ENCODE data around the gene SLITRK4. TPM values are rescaled to one million over a fixed set of nuclear protein-coding genes. Genes with fewer than 3 reads are reported as not detected.
A peak's percentile ranks its signal among the peaks of the same experiment; 100 is the strongest.

Gene SLITRK4
- total RNA-seq, 2 experiments from 2014 or later: not detected

DNA sequence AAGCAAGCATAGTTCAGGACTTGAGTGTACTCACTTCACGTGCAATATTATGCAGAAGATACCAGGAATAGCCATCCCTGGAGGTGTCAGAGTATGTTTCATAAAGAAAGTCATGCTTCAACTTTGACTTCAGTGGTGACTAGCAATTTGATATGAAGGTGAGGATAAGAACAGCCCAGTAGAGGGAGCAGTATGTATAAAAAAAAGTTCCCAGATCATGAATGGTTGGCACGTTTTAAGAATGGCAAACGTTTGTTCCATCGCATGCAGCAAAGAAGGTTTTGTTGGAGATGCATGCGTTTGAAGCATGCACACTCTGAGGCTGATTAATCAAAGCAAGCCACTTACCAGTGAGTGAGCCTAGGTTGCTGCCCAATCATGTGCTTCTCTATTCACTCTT lies 33.5 kb upstream of the SLITRK4 start:
- Histone ChIP-seq H3K4me1 (ENCODE audit: insufficient read depth, low read length, poor library complexity, severe bottlenecking) (no peaks in the 10 kb centered on the region), H3K4me3 (ENCODE audit: low read depth, low read length, poor library complexity, severe bottlenecking) (no peak overlapping the region), H3K9me3 (ENCODE audit: low read length) (no peaks in the 10 kb centered on the region), H4K20me1 (ENCODE audit: insufficient read depth, low read length) (no peaks in the 10 kb centered on the region), H3K4me2 (ENCODE audit: low read length) (no peak overlapping the region), H2AFZ (ENCODE audit: low read length) (no peak overlapping the region), H3K36me3 (ENCODE audit: insufficient read depth, low read length) (no peaks in the 10 kb centered on the region), H3K9me2 (ENCODE audit: insufficient read depth, low read length) (no peaks in the 10 kb centered on the region), H3K27ac (ENCODE audit: low read depth, low read length, poor library complexity, severe bottlenecking) (no peak overlapping the region), H3K79me2 (ENCODE audit: insufficient read depth, low read depth, low read length) (no peaks in the 10 kb centered on the region)
- no peak for DNase-seq (ENCODE audit: low spot score)
- BruUV-seq (replicated peaks): no TSS peak
- intact Hi-C loops (cut with micrococcal nuclease; ENCODE audit: unreplicated experiment): no loop called here
- ChIA-PET POLR2A (interaction anchor here (0.5 kb wide), 1 partner anchor 659 kb away, joined by 3 read pairs; no protein-coding TSS in a partner anchor), CTCF (ENCODE audit: unreplicated experiment) (no interaction called here)
- TF ChIP-seq, protein P1, sequence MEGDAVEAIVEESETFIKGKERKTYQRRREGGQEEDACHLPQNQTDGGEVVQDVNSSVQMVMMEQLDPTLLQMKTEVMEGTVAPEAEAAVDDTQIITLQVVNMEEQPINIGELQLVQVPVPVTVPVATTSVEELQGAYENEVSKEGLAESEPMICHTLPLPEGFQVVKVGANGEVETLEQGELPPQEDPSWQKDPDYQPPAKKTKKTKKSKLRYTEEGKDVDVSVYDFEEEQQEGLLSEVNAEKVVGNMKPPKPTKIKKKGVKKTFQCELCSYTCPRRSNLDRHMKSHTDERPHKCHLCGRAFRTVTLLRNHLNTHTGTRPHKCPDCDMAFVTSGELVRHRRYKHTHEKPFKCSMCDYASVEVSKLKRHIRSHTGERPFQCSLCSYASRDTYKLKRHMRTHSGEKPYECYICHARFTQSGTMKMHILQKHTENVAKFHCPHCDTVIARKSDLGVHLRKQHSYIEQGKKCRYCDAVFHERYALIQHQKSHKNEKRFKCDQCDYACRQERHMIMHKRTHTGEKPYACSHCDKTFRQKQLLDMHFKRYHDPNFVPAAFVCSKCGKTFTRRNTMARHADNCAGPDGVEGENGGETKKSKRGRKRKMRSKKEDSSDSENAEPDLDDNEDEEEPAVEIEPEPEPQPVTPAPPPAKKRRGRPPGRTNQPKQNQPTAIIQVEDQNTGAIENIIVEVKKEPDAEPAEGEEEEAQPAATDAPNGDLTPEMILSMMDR (conservative IDR thresholded peaks at IDR 0.05; ENCODE audit: low read length): peak; percentile 40
- no peak for TF ChIP-seq EZH2phosphoT487 (IDR thresholded peaks at IDR 0.05; ENCODE audit: borderline replicate concordance, low read depth, low read length)

DNA sequence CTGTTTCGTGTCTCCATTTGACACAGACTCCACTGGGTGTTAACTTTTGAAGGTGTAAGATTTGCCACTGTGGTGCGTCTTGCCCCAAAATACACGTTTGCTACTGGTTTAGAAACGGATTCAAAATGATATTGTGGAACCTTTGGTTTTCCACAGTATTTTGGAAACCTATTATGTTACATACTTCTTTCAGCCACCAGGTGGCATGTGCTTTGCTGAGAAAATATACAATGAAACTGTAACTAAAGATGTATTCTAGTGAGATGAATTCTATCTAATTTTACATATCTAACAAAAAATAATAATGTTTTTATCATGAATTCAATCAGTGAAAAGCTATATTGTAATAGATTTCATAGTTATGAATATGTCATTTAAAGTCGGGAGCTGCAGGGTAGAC lies 28.4 kb upstream of the SLITRK4 start:
- Histone ChIP-seq H3K4me3 (ENCODE audit: low read depth, low read length, poor library complexity, severe bottlenecking) (no peak overlapping the region), H3K9me3 (ENCODE audit: low read length) (no peaks in the 10 kb centered on the region), H3K4me1 (ENCODE audit: insufficient read depth, low read length, poor library complexity, severe bottlenecking) (no peaks in the 10 kb centered on the region), H4K20me1 (ENCODE audit: insufficient read depth, low read length) (no peaks in the 10 kb centered on the region), H3K4me2 (ENCODE audit: low read length) (no peak overlapping the region), H3K27ac (ENCODE audit: low read depth, low read length, poor library complexity, severe bottlenecking) (no peak overlapping the region), H2AFZ (ENCODE audit: low read length) (no peak overlapping the region), H3K9me2 (ENCODE audit: insufficient read depth, low read length) (no peaks in the 10 kb centered on the region), H3K79me2 (ENCODE audit: insufficient read depth, low read depth, low read length) (no peaks in the 10 kb centered on the region), H3K36me3 (ENCODE audit: insufficient read depth, low read length) (no peaks in the 10 kb centered on the region)
- no TSS peak for BruUV-seq (replicated peaks)
- peak; percentile 13 for DNase-seq (ENCODE audit: low spot score)
- POLR2A ChIA-PET: no interaction called here
- TF ChIP-seq, protein P1 (conservative IDR thresholded peaks at IDR 0.05; ENCODE audit: low read length): peak; percentile 73
- no peak for TF ChIP-seq EZH2phosphoT487 (IDR thresholded peaks at IDR 0.05; ENCODE audit: borderline replicate concordance, low read depth, low read length)
- intact Hi-C loops (cut with micrococcal nuclease; ENCODE audit: unreplicated experiment): no loop called here
- CTCF ChIA-PET (ENCODE audit: unreplicated experiment): no interaction called here

DNA sequence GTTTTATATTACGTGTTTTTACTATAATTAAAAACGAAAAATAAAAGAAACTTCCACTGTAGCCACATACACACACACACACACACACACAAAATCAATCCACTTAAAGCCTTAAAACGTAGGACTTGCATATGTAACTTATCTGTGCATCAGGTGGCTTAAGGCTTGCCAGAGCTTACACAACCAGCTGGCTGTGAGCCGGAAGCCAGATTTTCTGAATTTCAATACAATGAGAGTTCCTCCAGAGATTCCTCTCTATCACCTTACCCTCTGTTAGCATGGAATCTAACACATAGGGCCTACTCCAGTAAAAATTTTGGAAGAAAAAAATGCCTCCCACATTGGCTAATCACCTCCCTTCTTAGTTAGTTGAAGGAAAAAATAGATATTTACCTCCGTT lies 27.9 kb upstream of the SLITRK4 start:
- Histone ChIP-seq H4K20me1 (ENCODE audit: insufficient read depth, low read length) (no peaks in the 10 kb centered on the region), H3K9me3 (ENCODE audit: low read length) (no peaks in the 10 kb centered on the region), H3K36me3 (ENCODE audit: insufficient read depth, low read length) (no peaks in the 10 kb centered on the region), H3K27ac (ENCODE audit: low read depth, low read length, poor library complexity, severe bottlenecking) (no peak overlapping the region), H3K79me2 (ENCODE audit: insufficient read depth, low read depth, low read length) (no peaks in the 10 kb centered on the region), H3K9me2 (ENCODE audit: insufficient read depth, low read length) (no peaks in the 10 kb centered on the region), H2AFZ (ENCODE audit: low read length) (no peak overlapping the region), H3K4me2 (ENCODE audit: low read length) (no peak overlapping the region), H3K4me1 (ENCODE audit: insufficient read depth, low read length, poor library complexity, severe bottlenecking) (no peaks in the 10 kb centered on the region), H3K4me3 (ENCODE audit: low read depth, low read length, poor library complexity, severe bottlenecking) (no peak overlapping the region)
- intact Hi-C loops (cut with micrococcal nuclease; ENCODE audit: unreplicated experiment): no loop called here
- no peak for DNase-seq (ENCODE audit: low spot score)
- BruUV-seq (replicated peaks): no TSS peak
- POLR2A ChIA-PET: no interaction called here
- CTCF ChIA-PET (ENCODE audit: unreplicated experiment): no interaction called here
- no peak for TF ChIP-seq EZH2phosphoT487 (IDR thresholded peaks at IDR 0.05; ENCODE audit: borderline replicate concordance, low read depth, low read length)
- TF ChIP-seq, protein P1 (conservative IDR thresholded peaks at IDR 0.05; ENCODE audit: low read length): no peak

Data from OCI-LY7 (cell line).